Fibroblast of mammary gland (primary cell): ENCODE data around the gene RNF220.
"Not testable (repeated sequence)": the region's sequence is repeated elsewhere in the genome, so short reads cannot be mapped to it uniquely, and the experiment has no call there.

Experiments
- DNase-seq: peaks from one replicate; pipeline ENCODE4 v3.0.0-alpha.2; 2010; ENCODE audit warnings: low read depth
- H3K4me3 ChIP-seq: 2 replicates; pipeline ENCODE4 v1.5.1; 2011; ENCODE audit warnings: low read depth, mild to moderate bottlenecking, low read length, moderate library complexity; ENCODE audit not compliant: control insufficient read depth
- CTCF ChIP-seq: conservative IDR thresholded peaks from 2 replicates; pipeline ENCODE4 v1.5.1; 2011; ENCODE audit warnings: low read depth, low read length, inconsistent platforms; ENCODE audit not compliant: control insufficient read depth, insufficient read depth

The RNF220 gene

GRCh38 chr1:44693900-44694299, 288.8 kb downstream of the RNF220 start:
- TF ChIP-seq CTCF: no peak
- no peak overlapping the region for H3K4me3 ChIP-seq
- no peak for DNase-seq

DNA sequence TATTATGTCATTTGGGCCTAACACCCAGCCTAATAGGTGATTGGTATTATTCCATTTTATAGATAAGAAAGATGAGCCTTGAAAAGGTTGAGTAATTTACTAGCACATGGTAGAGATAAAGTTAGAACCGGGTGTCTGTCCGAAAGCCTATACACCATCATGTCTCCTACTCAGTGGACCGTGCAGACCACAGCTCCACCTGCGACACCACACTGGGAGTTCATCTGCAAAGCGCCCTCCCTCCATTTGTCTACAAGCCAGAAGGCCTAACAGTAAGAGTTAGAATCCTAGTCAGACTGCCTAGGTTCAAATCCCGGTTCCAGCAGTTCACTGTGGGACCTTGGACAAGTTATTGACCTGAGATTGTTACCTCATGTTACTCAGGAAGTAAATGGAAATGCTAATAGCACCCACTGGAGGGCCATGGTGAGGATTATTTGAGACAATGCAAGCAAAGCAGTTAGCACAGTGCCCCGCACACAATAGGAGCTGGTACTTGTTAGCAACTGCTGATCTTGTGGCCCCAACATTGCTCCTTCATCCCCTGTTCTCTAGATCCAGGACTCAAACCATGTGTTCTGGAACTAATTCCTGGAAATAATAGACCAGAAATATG, 289.9 kb downstream of the RNF220 start:
- H3K4me3 ChIP-seq: no peak overlapping the region
- no peak for TF ChIP-seq CTCF
- DNase-seq: no peak

GRCh38 chr1:44695671-44696070, 290.6 kb downstream of the RNF220 start:
- no peak overlapping the region for H3K4me3 ChIP-seq
- no peak for TF ChIP-seq CTCF
- no peak for DNase-seq

GRCh38 chr1:44696101-44696500, 291.0 kb downstream of the RNF220 start:
- no peak for DNase-seq
- TF ChIP-seq CTCF: no peak
- no peak overlapping the region for H3K4me3 ChIP-seq

- no peak overlapping the region for H3K4me3 ChIP-seq
- TF ChIP-seq CTCF: no peak
- DNase-seq: no peak
These were observed 291.8 kb downstream of the RNF220 start for GRCh38 chr1:44696789-44697345.

DNA sequence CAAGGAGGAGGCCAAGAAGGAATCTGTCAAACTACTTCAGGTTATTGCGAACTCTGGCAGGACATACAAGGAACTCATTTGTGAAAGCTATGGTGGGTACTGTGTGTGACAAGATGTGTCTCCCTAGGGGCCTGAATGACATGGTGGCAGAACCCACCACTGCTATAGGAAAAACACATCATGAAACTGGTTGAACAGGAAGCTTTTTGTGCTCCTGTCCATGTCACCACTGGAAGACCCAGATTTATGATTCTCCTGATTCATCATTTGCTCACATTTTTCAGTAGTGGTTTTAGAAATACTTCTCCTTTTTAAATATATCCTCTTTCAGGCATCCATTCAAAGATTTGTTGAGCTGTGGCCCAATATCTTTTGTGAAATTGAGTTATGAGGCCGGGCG, 293.1 kb downstream of the RNF220 start:
- no peak for TF ChIP-seq CTCF
- H3K4me3 ChIP-seq: no peak overlapping the region
- peak; percentile 11 for DNase-seq

- not testable (repeated sequence) for DNase-seq, H3K4me3 ChIP-seq
These were observed 294.3 kb downstream of the RNF220 start for GRCh38 chr1:44699375-44699774.
